GM20000 (cell line): ENCODE measurements around the gene FAM53B.

Experiments used
- DNase-seq: peaks from one replicate; pipeline ENCODE4 v3.0.0; 2012; ENCODE audit warnings: low spot score
- TF ChIP-seq, protein P1 (sequence below): IDR thresholded peaks from 2 replicates; pipeline ENCODE4 v1.5.1; 2012; ENCODE audit warnings: mild to moderate bottlenecking, control low read depth; ENCODE audit errors: extremely low read depth, missing control alignments

The FAM53B gene

GRCh38 chr10:124599588-124600050 lies 144.6 kb downstream of the FAM53B start:
- no peak for DNase-seq

DNA sequence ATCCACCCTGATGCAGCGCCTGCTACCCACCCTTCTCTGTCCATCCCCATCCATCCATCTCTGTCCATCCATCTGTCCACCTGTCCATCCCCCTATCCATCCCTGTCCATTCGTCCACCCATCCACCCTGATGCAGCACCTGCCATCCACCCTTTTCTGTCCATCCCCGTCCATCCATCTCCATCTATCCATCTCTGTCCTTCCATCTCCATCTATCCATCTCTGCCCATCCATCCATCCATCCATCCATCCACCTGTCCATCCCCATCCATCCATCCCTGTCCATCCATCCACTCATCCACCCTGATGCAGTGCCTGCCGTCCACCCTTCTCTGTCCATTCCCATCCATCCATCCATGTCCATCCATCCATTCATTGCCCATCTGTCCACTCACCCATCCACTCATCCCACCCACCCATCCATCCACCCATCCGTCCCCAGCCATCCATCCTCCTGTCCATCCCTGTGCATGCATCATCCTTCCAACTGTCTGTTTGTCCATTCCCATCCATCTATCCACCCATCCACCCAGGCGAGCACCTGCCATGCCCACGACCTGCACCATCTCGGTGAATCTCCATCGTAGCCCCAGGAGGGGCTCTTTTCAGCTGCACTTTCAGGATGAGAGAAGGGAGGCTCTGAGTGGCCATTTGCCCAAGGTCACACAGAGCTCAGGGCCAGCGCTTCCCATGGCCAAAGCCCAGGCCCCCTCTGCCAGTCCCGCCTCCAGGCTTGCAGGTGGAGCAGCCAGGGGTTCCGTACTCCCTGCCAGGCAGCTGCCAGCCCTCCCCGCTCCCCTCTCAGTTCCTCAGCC lies 145.2 kb downstream of the FAM53B start:
- TF ChIP-seq, protein P1, sequence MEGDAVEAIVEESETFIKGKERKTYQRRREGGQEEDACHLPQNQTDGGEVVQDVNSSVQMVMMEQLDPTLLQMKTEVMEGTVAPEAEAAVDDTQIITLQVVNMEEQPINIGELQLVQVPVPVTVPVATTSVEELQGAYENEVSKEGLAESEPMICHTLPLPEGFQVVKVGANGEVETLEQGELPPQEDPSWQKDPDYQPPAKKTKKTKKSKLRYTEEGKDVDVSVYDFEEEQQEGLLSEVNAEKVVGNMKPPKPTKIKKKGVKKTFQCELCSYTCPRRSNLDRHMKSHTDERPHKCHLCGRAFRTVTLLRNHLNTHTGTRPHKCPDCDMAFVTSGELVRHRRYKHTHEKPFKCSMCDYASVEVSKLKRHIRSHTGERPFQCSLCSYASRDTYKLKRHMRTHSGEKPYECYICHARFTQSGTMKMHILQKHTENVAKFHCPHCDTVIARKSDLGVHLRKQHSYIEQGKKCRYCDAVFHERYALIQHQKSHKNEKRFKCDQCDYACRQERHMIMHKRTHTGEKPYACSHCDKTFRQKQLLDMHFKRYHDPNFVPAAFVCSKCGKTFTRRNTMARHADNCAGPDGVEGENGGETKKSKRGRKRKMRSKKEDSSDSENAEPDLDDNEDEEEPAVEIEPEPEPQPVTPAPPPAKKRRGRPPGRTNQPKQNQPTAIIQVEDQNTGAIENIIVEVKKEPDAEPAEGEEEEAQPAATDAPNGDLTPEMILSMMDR, result no peak
- DNase-seq, result no peak

More at GRCh38 chr10:124599588-124600050, 144.6 kb downstream of the FAM53B start:
- TF ChIP-seq, protein P1, result no peak

- TF ChIP-seq, protein P1, result no peak
- no peak for DNase-seq
These were observed 146.0 kb downstream of the FAM53B start for GRCh38 chr10:124598196-124598595.

DNA sequence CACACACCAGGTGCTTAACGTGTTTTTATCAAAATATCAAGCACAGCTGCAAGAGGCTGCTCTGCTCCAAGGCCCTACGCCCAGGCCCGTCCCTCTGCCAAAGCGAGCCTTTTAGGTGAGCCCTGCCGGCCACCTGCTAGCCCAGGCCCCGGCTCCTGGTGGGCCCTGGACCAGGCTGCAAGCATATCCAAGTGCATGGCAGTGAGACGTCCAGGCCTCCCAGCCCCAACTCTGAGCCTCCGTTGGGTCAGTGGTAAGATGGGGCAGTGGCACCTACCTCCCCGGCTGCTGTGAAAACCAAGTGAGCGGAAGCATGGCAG lies 146.4 kb downstream of the FAM53B start:
- TF ChIP-seq, protein P1, result no peak
- no peak for DNase-seq

- DNase-seq, result no peak
- TF ChIP-seq, protein P1, result no peak
These were observed 147.0 kb downstream of the FAM53B start for GRCh38 chr10:124596962-124597845.

GRCh38 chr10:124596116-124596785 lies 147.9 kb downstream of the FAM53B start:
- TF ChIP-seq, protein P1, result no peak
- no peak for DNase-seq
